ENCODE results near the gene KCNQ5. TPM values are rescaled to one million over a fixed set of nuclear protein-coding genes. Genes with fewer than 3 reads are reported as not detected.

KCNQ5 gene
- total and polyA plus RNA-seq, 12 donors = 0.10 to 3.6 (median 0.52) TPM

DNA sequence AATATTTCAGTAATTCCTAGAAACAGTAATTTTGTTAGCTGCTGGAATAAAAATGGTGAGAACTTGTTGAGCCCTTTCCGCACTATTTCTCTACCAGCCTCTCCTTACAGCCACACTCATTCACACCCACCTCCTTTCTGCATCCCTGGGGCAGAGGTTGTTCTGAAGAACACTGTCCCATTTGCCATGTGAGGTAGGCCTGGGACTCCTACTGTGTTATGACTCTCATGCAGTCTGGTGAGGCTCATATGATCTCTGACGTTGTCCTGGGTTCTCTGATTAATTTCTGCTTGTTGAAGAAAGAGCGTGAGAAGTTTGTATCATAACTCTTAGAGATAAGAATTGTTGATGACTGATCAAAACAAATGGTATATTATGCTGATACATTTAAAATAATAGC, 4.1 kb upstream of the KCNQ5 start:
- 66 to 78% (median 75%) methylated on average over 3 of the region's 3 CpGs for WGBS, 4 donors
- no peak for DNase-seq
- Histone ChIP-seq H3K27me3 (peaks cover 27% of the 10 kb centered on the region), H3K27ac (no peak overlapping the region), H3K36me3 (replicated peaks in 1 of 2) (no peaks in the 10 kb centered on the region), H3K4me3 (no peak overlapping the region), H3K4me1 (replicated peaks in 1 of 2) (peaks cover 4 to 14% of the 10 kb centered on the region in 2 donors), H3K9me3 (replicated peaks in 1 of 3) (no peaks in the 10 kb centered on the region)
- intact Hi-C loops (cut with DNase I) = no loop called here
- TF ChIP-seq, protein P1, sequence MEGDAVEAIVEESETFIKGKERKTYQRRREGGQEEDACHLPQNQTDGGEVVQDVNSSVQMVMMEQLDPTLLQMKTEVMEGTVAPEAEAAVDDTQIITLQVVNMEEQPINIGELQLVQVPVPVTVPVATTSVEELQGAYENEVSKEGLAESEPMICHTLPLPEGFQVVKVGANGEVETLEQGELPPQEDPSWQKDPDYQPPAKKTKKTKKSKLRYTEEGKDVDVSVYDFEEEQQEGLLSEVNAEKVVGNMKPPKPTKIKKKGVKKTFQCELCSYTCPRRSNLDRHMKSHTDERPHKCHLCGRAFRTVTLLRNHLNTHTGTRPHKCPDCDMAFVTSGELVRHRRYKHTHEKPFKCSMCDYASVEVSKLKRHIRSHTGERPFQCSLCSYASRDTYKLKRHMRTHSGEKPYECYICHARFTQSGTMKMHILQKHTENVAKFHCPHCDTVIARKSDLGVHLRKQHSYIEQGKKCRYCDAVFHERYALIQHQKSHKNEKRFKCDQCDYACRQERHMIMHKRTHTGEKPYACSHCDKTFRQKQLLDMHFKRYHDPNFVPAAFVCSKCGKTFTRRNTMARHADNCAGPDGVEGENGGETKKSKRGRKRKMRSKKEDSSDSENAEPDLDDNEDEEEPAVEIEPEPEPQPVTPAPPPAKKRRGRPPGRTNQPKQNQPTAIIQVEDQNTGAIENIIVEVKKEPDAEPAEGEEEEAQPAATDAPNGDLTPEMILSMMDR (IDR thresholded peaks at IDR 0.05) = no peak

DNA sequence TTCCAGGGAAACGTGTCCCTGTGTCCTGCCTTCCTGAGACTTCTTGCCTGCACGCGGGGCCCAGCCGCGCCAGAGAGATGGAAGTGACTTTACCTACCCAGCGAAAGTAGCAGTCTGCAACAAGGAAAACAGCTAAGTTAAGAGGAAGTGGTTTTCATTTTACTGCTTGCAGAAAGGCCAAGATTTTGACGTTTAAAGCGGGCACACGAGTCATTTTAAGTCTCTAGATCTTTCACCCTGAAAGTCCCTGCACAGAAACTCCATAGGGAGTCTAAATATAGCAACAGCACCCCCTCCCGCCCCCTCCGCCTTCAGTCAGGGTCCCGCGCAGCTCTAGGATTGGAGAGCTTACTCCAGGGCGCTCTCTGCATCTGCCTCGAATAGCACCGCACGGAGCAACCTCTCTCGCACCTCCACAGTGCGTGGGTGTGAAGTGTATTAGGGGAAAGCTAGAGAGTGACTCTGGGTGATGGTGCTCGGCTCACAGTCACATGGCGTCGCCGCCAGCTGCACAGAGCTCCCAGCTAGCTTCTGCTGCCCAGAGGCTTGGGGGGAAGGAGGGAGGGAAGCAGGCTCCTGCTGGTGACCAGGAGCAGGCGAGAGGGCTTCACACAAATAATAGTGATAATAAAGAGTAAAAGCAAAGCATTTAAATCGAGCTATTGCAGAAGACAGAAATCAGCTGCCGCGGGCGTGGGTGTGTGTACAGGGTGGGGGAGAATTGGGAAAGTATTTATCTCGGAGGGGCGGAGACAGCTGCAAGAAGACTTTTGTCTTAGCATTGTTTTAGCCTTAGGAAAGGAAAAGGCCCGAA, 1.8 kb upstream of the KCNQ5 start:
- peaks cover 42% of the 10 kb centered on the region for H3K27me3 ChIP-seq
- intact Hi-C loops (cut with DNase I) = no loop called here

DNA sequence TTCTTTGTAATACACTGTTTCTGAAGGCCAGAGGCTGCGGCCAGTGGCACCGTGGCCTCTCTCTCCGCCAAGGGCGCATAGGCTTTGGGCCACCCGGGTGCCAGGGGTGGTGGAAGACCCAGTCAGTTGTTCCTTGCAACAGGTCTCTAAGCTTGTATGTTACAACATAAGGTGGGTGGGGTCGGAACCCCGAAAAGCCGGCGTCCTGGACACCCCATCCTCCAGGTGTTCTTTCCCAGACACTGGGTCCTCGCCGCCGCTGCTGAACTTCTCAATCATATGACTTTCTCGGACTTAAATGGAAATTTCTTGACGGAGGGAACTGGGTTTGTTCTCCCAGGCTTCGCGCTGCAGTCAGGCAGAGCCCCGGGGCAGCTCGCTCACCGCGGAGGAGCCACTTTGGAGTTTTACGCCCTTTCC, 983 bp upstream of the KCNQ5 start:
- Histone ChIP-seq H3K27me3 (peaks cover 41% of the 10 kb centered on the region), H3K4me3 (peak overlapping the region in 1 of 4 donors; percentile 46), H3K4me1 (replicated peaks in 1 of 2) (peaks cover 5 to 14% of the 10 kb centered on the region in 2 donors), H3K36me3 (replicated peaks in 1 of 2) (no peaks in the 10 kb centered on the region), H3K27ac (no peak overlapping the region), H3K9me3 (replicated peaks in 1 of 3) (no peaks in the 10 kb centered on the region)
- DNase-seq = no peak
- intact Hi-C loops (cut with DNase I) = no loop called here
- WGBS, 4 donors = 6 to 12% (median 9%) methylated on average over 10 to 21 of the region's 21 CpGs
- no peak for TF ChIP-seq POLR2A (IDR thresholded peaks at IDR 0.05)
- TF ChIP-seq, protein P1 (IDR thresholded peaks at IDR 0.05) = no peak

More for the DNA sequence above, 1.8 kb upstream of the KCNQ5 start:
- Histone ChIP-seq H3K27ac (no peak overlapping the region), H3K4me1 (replicated peaks in 1 of 2) (peaks cover 5 to 14% of the 10 kb centered on the region in 2 donors), H3K36me3 (replicated peaks in 1 of 2) (no peaks in the 10 kb centered on the region), H3K9me3 (replicated peaks in 1 of 3) (no peaks in the 10 kb centered on the region), H3K4me3 (no peak overlapping the region)
- no peak for TF ChIP-seq POLR2A (IDR thresholded peaks at IDR 0.05)
- TF ChIP-seq, protein P1 (IDR thresholded peaks at IDR 0.05) = no peak
- DNase-seq = peak in 3 of 7 donors; percentile 8 to 72 (median 23)
- 4 to 6% (median 6%) methylated on average over 30 to 31 of the region's 31 CpGs for WGBS, 4 donors

- 1% methylated on average over 27 to 89 of the region's 89 CpGs for WGBS, 4 donors
- no peaks in the 10 kb centered on the region for H3K9me3 ChIP-seq (replicated peaks in 1 of 3)
- H3K4me1 ChIP-seq (replicated peaks in 1 of 2) = peaks cover 5 to 14% of the 10 kb centered on the region in 2 donors
- TF ChIP-seq, protein P1 (IDR thresholded peaks at IDR 0.05) = peak in 1 of 6 experiments; percentile 16
- TF ChIP-seq POLR2A (IDR thresholded peaks at IDR 0.05) = no peak
- intact Hi-C loops (cut with DNase I) = no loop called here
- no peaks in the 10 kb centered on the region for H3K36me3 ChIP-seq (replicated peaks in 1 of 2)
- no peak overlapping the region for H3K27ac ChIP-seq
- peaks cover 37% of the 10 kb centered on the region for H3K27me3 ChIP-seq
- DNase-seq = peak in 2 of 7 donors; percentile 24 to 57
- H3K4me3 ChIP-seq = peak overlapping the region in 2 of 4 donors; percentile 6 to 46
Observed at GRCh38 chr6:72622094-72622940, 453 bp downstream of the KCNQ5 start.
